K562 (cell line): Measurements from ENCODE around the gene MED15. TPM values are rescaled to one million over a fixed set of nuclear protein-coding genes. Genes with fewer than 3 reads are reported as not detected.
A peak's percentile ranks its signal among the peaks of the same experiment; 100 is the strongest.

Source experiments
- FOXJ2 ChIP-seq: fragments of 200-800 bp; sonication (Bioruptor generic); IDR thresholded peaks from 2 replicates; pipeline ENCODE4 v1.6.1; 2016; ENCODE audit warnings: missing genetic modification characterization, missing compliant biosample characterization
- MEIS2 ChIP-seq: fragments of 450-650 bp; IDR thresholded peaks from 2 replicates; pipeline ENCODE4 v1.6.1; 2014; ENCODE audit warnings: mild to moderate bottlenecking; ENCODE audit not compliant: partially characterized antibody
- MXD1 ChIP-seq: fragments of 250-450 bp; sonication (Bioruptor Pico); IDR thresholded peaks from 2 replicates; pipeline ENCODE4 v1.8.0; 2021; ENCODE audit warnings: borderline replicate concordance, mild to moderate bottlenecking, moderate library complexity; ENCODE audit not compliant: poor library complexity, severe bottlenecking
- NR2C1 ChIP-seq, 2 experiments: fragments of 450-650 bp; IDR thresholded peaks; 2 replicates each; pipeline ENCODE4 v1.6.1; 2017; ENCODE audit warnings: mild to moderate bottlenecking in 2 of 2, antibody characterized with exemption in 1 of 2, inconsistent platforms in 1 of 2, missing compliant biosample characterization in 1 of 2, missing genetic modification characterization in 1 of 2
- PCBP1 ChIP-seq: fragments of 200-400 bp; formaldehyde crosslinking; IDR thresholded peaks from 2 replicates; pipeline ENCODE4 v1.6.1; 2018; ENCODE audit warnings: mild to moderate bottlenecking, low read depth, low read length; ENCODE audit not compliant: poor library complexity, severe bottlenecking
- PCBP2 ChIP-seq: fragments of 200-400 bp; formaldehyde crosslinking; IDR thresholded peaks from 2 replicates; pipeline ENCODE4 v1.6.1; 2018; ENCODE audit warnings: low read length, low read depth, mild to moderate bottlenecking, moderate library complexity; ENCODE audit not compliant: poor library complexity, severe bottlenecking
- PTBP1 ChIP-seq: fragments of 200-400 bp; formaldehyde crosslinking; IDR thresholded peaks from 2 replicates; pipeline ENCODE4 v1.6.1; 2017; ENCODE audit warnings: low read depth, low read length
- RFX1 ChIP-seq: fragments of 450-650 bp; IDR thresholded peaks from 2 replicates; pipeline ENCODE4 v1.6.1; 2016; ENCODE audit warnings: mild to moderate bottlenecking, moderate library complexity
- SNIP1 ChIP-seq: fragments of 450-650 bp; IDR thresholded peaks from 2 replicates; pipeline ENCODE4 v1.7.1; 2017; ENCODE audit warnings: low read depth, mild to moderate bottlenecking
- TEAD1 ChIP-seq, 2 experiments: fragments of 450-650 bp in 1 of 2; sonication (generic) in 1 of 2; formaldehyde crosslinking; IDR thresholded peaks; 2 replicates each; pipeline versions ENCODE4 v1.4.0 to v1.8.0; 2020 to 2022; ENCODE audit warnings: mild to moderate bottlenecking in 2 of 2, missing genetic modification reagents in 1 of 2
- ZBTB1 ChIP-seq: sonication (generic); formaldehyde crosslinking; IDR thresholded peaks from 2 replicates; pipeline ENCODE4 v1.8.1; 2023; ENCODE audit warnings: missing genetic modification reagents, low read depth, mild to moderate bottlenecking, borderline replicate concordance
- ZBTB40 ChIP-seq, 2 experiments: fragments of 450-650 bp in 1 of 2; sonication (generic) in 1 of 2; formaldehyde crosslinking in 1 of 2; IDR thresholded peaks; 2 replicates each; pipeline versions ENCODE4 v1.7.1 to v1.9.0; 2016 to 2022; ENCODE audit warnings: inconsistent platforms in 1 of 2, mild to moderate bottlenecking in 1 of 2, missing genetic modification reagents in 1 of 2
- ZKSCAN8 ChIP-seq: fragments of 200-800 bp; sonication (Bioruptor generic); IDR thresholded peaks from 2 replicates; pipeline ENCODE4 v1.6.1; 2016; ENCODE audit warnings: missing genetic modification characterization, missing compliant biosample characterization
- ZNF174 ChIP-seq: fragments of 250-450 bp; sonication (Bioruptor Pico); IDR thresholded peaks from 2 replicates; pipeline ENCODE4 v1.4.0; 2020; ENCODE audit warnings: mild to moderate bottlenecking
- ZNF445 ChIP-seq: fragments of 250-450 bp; sonication (Bioruptor Pico); IDR thresholded peaks from 2 replicates; pipeline ENCODE4 v1.4.0; 2020; ENCODE audit warnings: low read depth, mild to moderate bottlenecking, moderate library complexity
- ZNF766 ChIP-seq: fragments of 200-800 bp; sonication (Bioruptor generic); conservative IDR thresholded peaks from 2 replicates; pipeline ENCODE4 v1.6.1; 2016; ENCODE audit warnings: missing genetic modification characterization, missing compliant biosample characterization
- polyA plus RNA-seq, 8 experiments: library from polyadenylated mRNA; depleted of rRNA in 4 of 8; stranded (reverse) in 5 of 8; unstranded in 3 of 8; fragments of >200 nt; fragmentation: Nextera tagmentation in 2 of 8; fragmentation: Illumina TruSeq in 1 of 8; extraction: Ambion mirVana in 2 of 8; extraction: Trizol in 1 of 8; gene quantifications; 2 replicates each; pipeline versions ENCODE4 v1.2.1 to v1.2.3, GENCODE V29; 2011 to 2014; ENCODE audit warnings: inconsistent platforms in 1 of 8, missing spikeins in 1 of 8
- total RNA-seq, 7 experiments: library from RNA; depleted of rRNA in 6 of 7; stranded (reverse); fragments of >200 nt in 6 of 7; fragmentation: Illumina TruSeq in 2 of 7; extraction: Trizol in 2 of 7; gene quantifications; 2 replicates each; pipeline versions ENCODE4 v1.2.1 to v1.2.3, GENCODE V29; 2011 to 2021; ENCODE audit warnings: low replicate concordance in 1 of 7

The MED15 gene
- total and polyA plus RNA-seq, 9 of the 15 experiments (the other 6 are each of a cell fraction or from before 2014, with no cell fraction given) = 4.0 to 271 (median 60.1) TPM

DNA sequence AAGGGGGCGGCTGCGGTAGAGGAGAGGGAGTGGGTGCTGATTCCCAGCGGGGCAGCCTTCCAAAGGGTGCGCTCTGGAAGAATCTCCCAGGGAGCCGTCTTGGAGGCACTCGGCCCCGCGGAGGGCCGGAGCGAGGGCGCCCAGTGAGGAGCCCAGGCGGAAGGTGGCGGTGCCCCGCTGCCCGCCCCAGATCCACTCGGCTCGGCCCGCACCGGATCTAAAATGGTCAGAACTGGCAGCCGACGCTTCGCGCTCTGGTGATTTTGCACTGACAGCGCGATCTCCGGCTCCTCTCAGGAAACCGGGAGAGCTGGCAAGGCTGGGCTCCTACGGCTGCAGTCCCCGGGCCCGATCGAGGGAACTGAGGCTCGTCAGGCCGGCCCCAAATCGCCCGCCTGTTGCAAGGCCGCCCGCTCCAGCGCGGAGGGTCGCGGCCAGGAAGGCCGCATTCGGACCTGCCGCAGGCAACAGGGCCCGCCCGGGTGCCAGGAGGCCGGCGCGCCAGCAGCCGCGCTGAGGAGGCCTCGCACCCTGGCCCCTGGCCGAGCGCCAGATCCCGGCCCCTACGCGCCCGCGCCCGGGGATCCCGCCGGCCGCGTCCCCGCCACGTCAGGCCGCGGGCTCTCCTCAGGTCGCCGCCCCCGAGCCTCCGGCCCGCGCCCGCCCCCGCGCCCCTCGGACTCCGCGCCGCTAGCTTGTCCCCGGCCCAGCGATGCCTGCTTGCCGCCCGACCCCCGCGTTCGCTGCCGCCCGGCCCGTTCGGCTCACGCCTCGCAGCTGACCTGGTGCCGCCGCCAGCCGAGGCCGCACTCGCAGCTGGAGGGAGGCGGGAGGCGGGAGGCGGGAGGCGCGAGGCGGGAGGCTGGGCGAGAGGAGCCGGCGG lies 12.2 kb upstream of the MED15 start, which contains the start of gene KLHL22 (continued):
- TF ChIP-seq ZNF445 (CRISPR knock-in tag) (peak; percentile 4; the same call in 1 of the 2 replicates), SNIP1 (no peak), ZBTB40 (IDR thresholded peaks at IDR 0.05) (no peak), ZBTB40 (CRISPR knock-in tag; IDR thresholded peaks at IDR 0.05) (no peak), TEAD1 (CRISPR knock-in tag; IDR thresholded peaks at IDR 0.05) (no peak), FOXJ2 (tag) (no peak), ZNF174 (CRISPR knock-in tag) (no peak), MEIS2 (no peak), ZBTB1 (CRISPR knock-in tag) (no peak), PCBP2 (no peak), ZKSCAN8 (CRISPR knock-in tag) (no peak), ZNF766 (no peak), RFX1 (no peak), MXD1 (CRISPR knock-in tag) (peak; percentile 5), NR2C1 (IDR thresholded peaks at IDR 0.05) (no peak), NR2C1 (tag; IDR thresholded peaks at IDR 0.05) (no peak), PCBP1 (peak; percentile 75), PTBP1 (peak; percentile 75; the same call in 1 of the 2 replicates)
